NCI-H82 treated with DMSO at 0.1 percent for 48 hours (cell line): Measurements from ENCODE around the gene LAMA5.
A peak's percentile ranks its signal among the peaks of the same experiment; 100 is the strongest.

ENCODE experiments used
- DNase-seq: peaks from one replicate; lab custom pipeline; 2025; ENCODE audit not compliant: unreplicated experiment; lab: John Stamatoyannopoulos, UW

LAMA5 gene

GRCh38 chr20:62367136-62367632 lies at the start of gene LAMA5:
Gene LAMA5, minus strand, starts transcription at chr20:62367312. Its CDS starts 67 bp downstream, at chr20:62367245.
- DNase-seq: no peak

- no peak for DNase-seq
Observed at GRCh38 chr20:62415354-62416111, 48.4 kb upstream of the LAMA5 start.

GRCh38 chr20:62413896-62414481 lies 46.9 kb upstream of the LAMA5 start:
- DNase-seq: no peak

GRCh38 chr20:62413025-62413570 lies 46.0 kb upstream of the LAMA5 start:
- no peak for DNase-seq

- DNase-seq: no peak
Observed at GRCh38 chr20:62412194-62413024, 45.3 kb upstream of the LAMA5 start.

- no peak for DNase-seq
Observed at GRCh38 chr20:62411479-62412193, 44.5 kb upstream of the LAMA5 start.

- DNase-seq: no peak
Observed at GRCh38 chr20:62410746-62411478, 43.8 kb upstream of the LAMA5 start.

- peak; percentile 22 for DNase-seq
Observed at GRCh38 chr20:62409931-62410745, 43.0 kb upstream of the LAMA5 start.

GRCh38 chr20:62409086-62409853 lies 42.2 kb upstream of the LAMA5 start:
- no peak for DNase-seq

GRCh38 chr20:62408640-62409039 lies 41.5 kb upstream of the LAMA5 start:
- no peak for DNase-seq

- DNase-seq: no peak
Observed at GRCh38 chr20:62408055-62408454, 40.9 kb upstream of the LAMA5 start.

GRCh38 chr20:62407221-62407992 lies 40.3 kb upstream of the LAMA5 start, which contains the start of gene CABLES2:
Gene CABLES2, minus strand, starts transcription at chr20:62407285. Its CDS starts 9 bp downstream, at chr20:62407276.
- peak; percentile 63 for DNase-seq

GRCh38 chr20:62406635-62407176 lies 39.6 kb upstream of the LAMA5 start:
- DNase-seq: no peak

GRCh38 chr20:62405981-62406513 lies 38.9 kb upstream of the LAMA5 start:
- DNase-seq: no peak

GRCh38 chr20:62405108-62405980 lies 38.2 kb upstream of the LAMA5 start:
- DNase-seq: no peak

GRCh38 chr20:62404761-62405107 lies 37.6 kb upstream of the LAMA5 start:
- no peak for DNase-seq
